Heart right ventricle (tissue), 16 donors: Measurements from ENCODE around the gene TMED10. TPM values are rescaled to one million over a fixed set of nuclear protein-coding genes. Genes with fewer than 3 reads are reported as not detected.
A peak's percentile ranks its signal among the peaks of the same experiment; 100 is the strongest.

ENCODE experiments used
- ATAC-seq, 8 donors: fragments of 200-7000 bp; cut with Tn5 transposase; one replicate each; pipeline ENCODE4 v1.9.1; 2020; ENCODE audit warnings: mild to moderate bottlenecking in 8 of 8, moderate library complexity in 8 of 8, moderate number of reproducible peaks in 1 of 8
- DNase-seq, 2 donors: peaks; one replicate each; pipeline ENCODE4 v3.0.0-alpha.2; 2020
- H3K27ac ChIP-seq, 10 donors: fragments of 200-600 bp; sonication (generic) in 2 of 10; one replicate each; pipeline versions ENCODE4 v1.5.0 to v1.8.0; 2020 to 2022; ENCODE audit warnings: mild to moderate bottlenecking in 3 of 10
- H3K27me3 ChIP-seq, 7 donors: fragments of 200-600 bp; one replicate each; pipeline ENCODE4 v1.8.0; 2021 to 2022; ENCODE audit warnings: mild to moderate bottlenecking in 2 of 7
- H3K36me3 ChIP-seq, 9 donors: fragments of 200-600 bp; sonication (generic) in 1 of 9; one replicate each; pipeline versions ENCODE4 v1.5.0 to v1.8.0; 2020 to 2022; ENCODE audit warnings: mild to moderate bottlenecking in 2 of 9
- H3K4me1 ChIP-seq, 9 donors: fragments of 200-600 bp; sonication (generic) in 1 of 9; one replicate each; pipeline versions ENCODE4 v1.5.0 to v1.8.0; 2020 to 2022; ENCODE audit warnings: mild to moderate bottlenecking in 4 of 9
- H3K4me3 ChIP-seq, 10 donors: fragments of 200-600 bp; sonication (generic) in 2 of 10; one replicate each; pipeline versions ENCODE4 v1.5.0 to v1.8.0; 2020 to 2022; ENCODE audit warnings: mild to moderate bottlenecking in 7 of 10, moderate library complexity in 2 of 10
- H3K9me3 ChIP-seq, 11 donors: fragments of 200-600 bp in 10 of 11; sonication (generic) in 2 of 11; one replicate each; pipeline versions ENCODE4 v1.5.0 to v1.8.0; 2013 to 2022; ENCODE audit warnings: mild to moderate bottlenecking in 2 of 11, control low read depth in 1 of 11, moderate library complexity in 1 of 11
- CTCF ChIP-seq, 9 donors: fragments of 200-600 bp; sonication (generic) in 2 of 9; IDR thresholded peaks; one replicate each; pipeline versions ENCODE4 v1.5.0 to v1.8.0; 2021 to 2022; ENCODE audit warnings: antibody characterized with exemption in 9 of 9, mild to moderate bottlenecking in 5 of 9, moderate library complexity in 1 of 9
- WGBS, 2 donors: extraction: QIAGEN DNeasy Blood & Tissue Kit; methylation state at CpG; one replicate each; pipeline ENCODE4 v1.1.7; 2013; ENCODE audit warnings: inconsistent platforms in 1 of 2; 5-methylcytosine and 5-hydroxymethylcytosine counted together
- intact Hi-C, 10 donors: fragments of 100-400 bp; cut with DNase I; formaldehyde crosslinking; loops; one replicate each; pipeline versions ENCODE4 v1.11.1 to v1.14.2; 2022
- polyA plus RNA-seq, 2 donors: library from polyadenylated mRNA; stranded (reverse); fragments of 200-250 nt; gene quantifications; one replicate each; pipeline ENCODE4 v1.2.3, GENCODE V29; 2013
- total RNA-seq, 10 donors: library from RNA; stranded (reverse); fragmentation: NEBNext Ultra II Directional in 3 of 10; extraction: Animal tissue kit (Norgen Biotek cat#: 25700) in 3 of 10; gene quantifications; one replicate each; pipeline versions ENCODE4 v1.2.1 to v1.2.4, GENCODE V29; 2021 to 2023
- donor health status: Arrhythmogenic right ventricular cardiomyopathy.
- donor health status: ischemic (EF 13 %, LVEDD 7.1; RV severe dilation, severe dysfunction).
- donor health status: healthy with polysubstance abuse.
- donor health status: DM: no; HTN: yes; CAD: no.
- donor health status: DM: no; HTN: no; CAD: no.
- donor health status: ischemic (EF 25% LVEDD 6.9; RV normal size, moderate dysfunction).
- donor health status: ischemic (EF 25% LVEDD 5.7; RV mildly dilated, moderate dysfunction).
- donor health status: healthy.
- donor health status: DM: yes; HTN: yes; CAD: no.
- donor health status: Ischemic cardiomyopathy.
- donor health status: ischemic (EF 35%, LVEDD 5.7; RV mildly dilated, moderate dysfunction).
- donor health status: nonischemic (EF 11% LVEDD 7.7; RV severe dilation, severe dysfunction).
- donor health status: DM: yes; HTN: yes; CAD: no.
- donor health status: PGD.
- donor health status: ischemic (EF 29% LVEDD 5.4; RV normal size, mild dysfunction).
- donor health status: nonischemic (EF 23%, LVEDD 6.1; RV moderate dilation, normal function).

Gene TMED10
- total and polyA plus RNA-seq, 12 donors = 29.1 to 366 (median 275) TPM

DNA sequence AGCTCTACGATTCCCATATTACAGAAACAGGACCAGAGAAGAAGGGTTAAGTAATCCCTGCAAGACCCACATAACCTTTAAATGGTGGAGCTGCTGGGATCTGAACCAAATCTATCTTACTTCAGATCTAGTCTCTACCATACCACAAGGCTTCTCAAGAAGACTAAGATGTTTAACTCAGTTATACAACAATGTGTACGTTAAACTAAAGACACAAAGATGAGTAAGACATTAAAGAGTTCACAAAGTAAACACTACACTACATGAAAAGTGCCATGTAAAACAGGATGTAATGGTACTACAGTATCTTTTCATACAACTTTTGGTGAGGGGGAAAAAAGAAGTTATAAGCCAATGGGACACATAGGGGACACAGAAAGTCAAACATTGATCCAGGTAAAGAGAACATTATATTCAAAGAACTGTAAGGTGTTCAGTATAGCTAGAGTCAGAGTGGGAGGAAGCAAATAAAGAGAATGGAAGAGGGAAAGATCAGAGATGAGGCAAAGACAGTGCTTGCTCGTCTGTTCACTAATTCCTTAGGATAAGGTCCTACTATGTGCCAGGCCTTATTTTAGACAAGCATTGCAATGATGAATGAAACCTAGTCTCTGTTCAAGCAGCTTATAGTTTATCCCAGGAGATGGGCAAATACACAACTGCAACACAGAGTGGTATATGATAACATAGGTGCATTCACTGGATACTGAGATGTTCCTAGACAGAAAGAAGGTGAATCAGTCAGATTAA lies 7.7 kb downstream of the TMED10 start:
- no peak for TF ChIP-seq CTCF (IDR thresholded peaks at IDR 0.05)
- DNase-seq = no peak
- Histone ChIP-seq H3K9me3 (no peaks in the 10 kb centered on the region), H3K4me3 (no peak overlapping the region), H3K36me3 (peaks cover 0 to 6% (median 0%) of the 10 kb centered on the region in 9 donors), H3K27me3 (no peaks in the 10 kb centered on the region), H3K4me1 (peaks cover 13 to 87% (median 50%) of the 10 kb centered on the region in 9 donors), H3K27ac (no peak overlapping the region)
- WGBS, 2 donors = 89 to 91% methylated on average over 3 of the region's 3 CpGs
- intact Hi-C loops = no loop called here
- ATAC-seq = no peak

- intact Hi-C loops = no loop called here
- no peak for DNase-seq
- TF ChIP-seq CTCF (IDR thresholded peaks at IDR 0.05) = no peak
- Histone ChIP-seq H3K4me1 (peaks cover 13 to 77% (median 42%) of the 10 kb centered on the region in 9 donors), H3K27ac (no peak overlapping the region), H3K9me3 (no peaks in the 10 kb centered on the region), H3K27me3 (no peaks in the 10 kb centered on the region), H3K36me3 (peaks cover 0 to 9% (median 0%) of the 10 kb centered on the region in 9 donors), H3K4me3 (no peak overlapping the region)
- 90 to 100% methylated on average over 2 of the region's 2 CpGs for WGBS, 2 donors
- ATAC-seq = peak in 1 of 8 donors; percentile 15
Observed at GRCh38 chr14:75167325-75167724, 9.1 kb downstream of the TMED10 start.

DNA sequence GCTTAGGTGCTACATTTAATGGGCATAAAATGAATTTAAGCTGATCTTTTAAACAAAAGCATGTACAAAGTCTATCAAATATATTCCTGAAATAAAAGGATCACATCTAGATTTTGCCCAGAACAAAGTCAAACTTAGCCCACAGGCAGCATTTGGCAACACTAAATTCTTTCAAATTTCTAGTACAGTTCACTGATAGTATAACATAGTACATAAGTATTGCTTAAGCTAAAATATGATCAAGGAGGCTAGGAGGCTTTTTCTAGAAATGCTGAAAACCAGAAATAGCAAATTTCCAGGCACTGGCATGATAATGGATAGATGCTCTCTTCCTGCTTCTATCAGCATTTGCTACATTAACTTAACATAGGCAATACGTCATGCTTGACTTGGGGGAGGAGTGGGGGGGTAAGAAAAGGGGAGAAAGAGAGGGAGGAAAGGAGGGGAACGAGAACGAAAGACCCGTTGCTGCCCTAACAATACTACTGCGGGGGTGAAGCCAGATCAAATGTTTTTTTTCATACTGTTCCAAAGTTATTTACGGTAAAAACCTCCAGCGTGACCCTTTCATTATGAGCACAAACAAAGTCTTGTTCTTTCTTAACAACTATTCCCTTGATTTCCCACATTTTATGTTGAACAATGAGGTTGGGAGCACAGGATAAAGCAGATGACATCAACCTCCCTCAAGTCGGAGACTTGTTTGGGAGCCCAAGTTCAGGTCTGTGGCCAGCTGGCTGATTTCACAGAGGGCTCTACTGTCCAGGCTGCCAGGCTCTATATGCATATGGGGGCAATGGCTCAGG lies 10.6 kb downstream of the TMED10 start:
- peak overlapping the region in 7 of 10 donors; percentile 13 to 56 (median 43) for H3K27ac ChIP-seq
- peaks cover 13 to 79% (median 45%) of the 10 kb centered on the region in 9 donors for H3K4me1 ChIP-seq
- 42 to 46% methylated on average over 8 of the region's 8 CpGs for WGBS, 2 donors
- H3K27me3 ChIP-seq = no peaks in the 10 kb centered on the region
- intact Hi-C loops = no loop called here
- no peaks in the 10 kb centered on the region for H3K9me3 ChIP-seq
- ATAC-seq (peak in 3 of 8 donors; percentile 31 to 63 (median 31)), DNase-seq (no peak)
- H3K4me3 ChIP-seq = no peak overlapping the region
- TF ChIP-seq CTCF (IDR thresholded peaks at IDR 0.05) = no peak
- peaks cover 0 to 11% (median 0%) of the 10 kb centered on the region in 9 donors for H3K36me3 ChIP-seq

- TF ChIP-seq CTCF (IDR thresholded peaks at IDR 0.05) = no peak
- ATAC-seq (no peak), DNase-seq (no peak)
- Histone ChIP-seq H3K36me3 (peaks cover 0 to 11% (median 0%) of the 10 kb centered on the region in 9 donors), H3K27me3 (no peaks in the 10 kb centered on the region), H3K4me3 (no peak overlapping the region), H3K27ac (no peak overlapping the region), H3K9me3 (no peaks in the 10 kb centered on the region), H3K4me1 (peaks cover 17 to 79% (median 48%) of the 10 kb centered on the region in 9 donors)
- intact Hi-C loops = no loop called here
- WGBS, 2 donors = 49 to 92% methylated on average over 1 of the region's 1 CpG
Observed at GRCh38 chr14:75164809-75165208, 11.6 kb downstream of the TMED10 start.
